ENCODE data around the gene IGFBP7.
A peak's percentile ranks its signal among the peaks of the same experiment; 100 is the strongest.
"Not testable (repeated sequence)": the region's sequence is repeated elsewhere in the genome, so short reads cannot be mapped to it uniquely, and the experiment has no call there.

IGFBP7 gene

GRCh38 chr4:57065730-57066482, 44.3 kb downstream of the IGFBP7 start:
- no peak for DNase-seq

GRCh38 chr4:57064811-57065711, 45.1 kb downstream of the IGFBP7 start:
- no peak for DNase-seq

GRCh38 chr4:57064120-57064519, 46.1 kb downstream of the IGFBP7 start:
- no peak for DNase-seq

GRCh38 chr4:57063518-57063917, 46.7 kb downstream of the IGFBP7 start:
- DNase-seq: no peak

GRCh38 chr4:57061395-57061794, 48.8 kb downstream of the IGFBP7 start:
- DNase-seq: no peak

GRCh38 chr4:57060717-57061067, 49.5 kb downstream of the IGFBP7 start:
- DNase-seq: not testable (repeated sequence)

- DNase-seq: no peak
Observed at GRCh38 chr4:57059890-57060716, 50.1 kb downstream of the IGFBP7 start.

- peak; percentile 9 for DNase-seq
Observed at GRCh38 chr4:57055886-57056285, 54.3 kb downstream of the IGFBP7 start.

GRCh38 chr4:57053508-57053907, 56.7 kb downstream of the IGFBP7 start:
- DNase-seq: no peak

GRCh38 chr4:57051524-57051923, 58.7 kb downstream of the IGFBP7 start:
- no peak for DNase-seq

GRCh38 chr4:57051095-57051494, 59.1 kb downstream of the IGFBP7 start:
- no peak for DNase-seq

- DNase-seq: no peak
Observed at GRCh38 chr4:57048590-57049304, 61.4 kb downstream of the IGFBP7 start.

- not testable (repeated sequence) for DNase-seq
Observed at GRCh38 chr4:57047046-57047445, 63.1 kb downstream of the IGFBP7 start.

- DNase-seq: no peak
Observed at GRCh38 chr4:57044996-57045395, 65.2 kb downstream of the IGFBP7 start.

GRCh38 chr4:57044279-57044678, 65.9 kb downstream of the IGFBP7 start:
- no peak for DNase-seq

- no peak for DNase-seq
Observed at GRCh38 chr4:57043347-57044251, 66.6 kb downstream of the IGFBP7 start.

GRCh38 chr4:57042711-57043169, 67.4 kb downstream of the IGFBP7 start:
- DNase-seq: no peak

GRCh38 chr4:57041020-57041419, 69.2 kb downstream of the IGFBP7 start:
- no peak for DNase-seq

- no peak for DNase-seq
Observed at GRCh38 chr4:57040510-57040909, 69.7 kb downstream of the IGFBP7 start.

GRCh38 chr4:57039345-57039744, 70.8 kb downstream of the IGFBP7 start:
- no peak for DNase-seq

- DNase-seq: peak; percentile 71
Observed at GRCh38 chr4:57037982-57038604, 72.1 kb downstream of the IGFBP7 start.
